ENCODE results near the gene ACR. TPM values are rescaled to one million over a fixed set of nuclear protein-coding genes. Genes with fewer than 3 reads are reported as not detected.
"Not testable (repeated sequence)": the region's sequence is repeated elsewhere in the genome, so short reads cannot be mapped to it uniquely, and the experiment has no call there.

ACR gene
- total and polyA plus RNA-seq, 10 of the 15 experiments (the other 5 are each of a cell fraction or from before 2014, with no cell fraction given), result not detected

GRCh38 chr22:50764288-50764687 is 26.3 kb downstream of the ACR start:
- RAD21 ChIA-PET (ENCODE audit: unreplicated experiment); intact Hi-C loops (cut with micrococcal nuclease; ENCODE audit: unreplicated experiment): not testable (repeated sequence)
- 44% methylated on average over 3 of the region's 3 CpGs for WGBS (ENCODE audit: insufficient coverage, insufficient replicate concordance, low lambda C conversion rate, missing lambda C conversion rate)

DNA sequence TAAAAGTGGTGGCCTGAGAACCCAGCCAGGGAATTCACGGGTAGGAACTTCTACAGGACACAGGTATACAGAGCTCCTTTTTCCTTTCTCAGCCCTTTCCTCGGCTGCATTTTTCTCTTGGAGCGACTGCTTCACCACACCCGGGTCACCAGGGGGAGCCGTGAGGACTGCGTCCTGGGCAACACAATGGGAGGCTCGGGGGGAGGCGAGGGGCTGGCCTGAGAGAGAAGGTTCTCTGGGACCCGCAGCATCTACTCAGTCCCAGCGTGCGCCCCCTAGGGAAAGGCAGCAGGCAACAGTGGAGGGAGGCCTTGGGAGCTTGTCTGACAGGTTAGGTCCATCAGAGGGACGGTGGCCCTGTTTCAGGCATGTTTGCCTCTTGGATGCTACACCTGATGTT is 37.1 kb downstream of the ACR start:
- H3K4me3 ChIP-seq; POLR2A ChIA-PET; DNase-seq (ENCODE audit: low read depth, low spot score); in situ Hi-C loops (cut with MboI); FAIRE-seq; RAD21 ChIA-PET (ENCODE audit: unreplicated experiment); H3K36me3 ChIP-seq (ENCODE audit: control insufficient read depth in 2 of 2, insufficient read depth in 2 of 2, low read length in 1 of 2); H3K79me2 ChIP-seq (ENCODE audit: control insufficient read depth, insufficient read depth, low read length); SMC1A ChIA-PET (ENCODE audit: uncharacterized antibody, unreplicated experiment); H3K9ac ChIP-seq (ENCODE audit: control insufficient read depth, insufficient read depth, low read length); H3K4me1 ChIP-seq (ENCODE audit: control insufficient read depth, insufficient read depth, low read length); BruUV-seq (replicated peaks); H3K27ac ChIP-seq (ENCODE audit: control insufficient read depth, insufficient read depth); H3K27me3 ChIP-seq (replicated peaks in 1 of 2; ENCODE audit: control insufficient read depth in 2 of 2, insufficient read depth in 2 of 2, low read length in 1 of 2); H2AFZ ChIP-seq (ENCODE audit: control insufficient read depth, low read depth, low read length); H3K4me2 ChIP-seq (ENCODE audit: control insufficient read depth, insufficient read depth); intact Hi-C loops (cut with micrococcal nuclease; ENCODE audit: unreplicated experiment); H4K20me1 ChIP-seq (ENCODE audit: control insufficient read depth, insufficient read depth); H3K9me3 ChIP-seq (replicated peaks; ENCODE audit: control insufficient read depth, insufficient read depth, low read length): not testable (repeated sequence)
- peak; percentile 79 for ATAC-seq
- TF ChIP-seq CTCF (IDR thresholded peaks at IDR 0.05 in 2 of 3, conservative IDR thresholded peaks at IDR 0.05 in 1 of 3; ENCODE audit: control insufficient read depth in 2 of 3, extremely low read depth in 1 of 3, insufficient read depth in 1 of 3, low read depth in 3 of 3, low read length in 3 of 3), result peak in 2 of 3 experiments; percentile 16 to 37; a peak in 2 of 6 replicates
- 15% methylated on average over 12 of the region's 12 CpGs for WGBS (ENCODE audit: insufficient coverage, insufficient replicate concordance, low lambda C conversion rate, missing lambda C conversion rate)
- CTCF ChIA-PET, result interaction anchor here (0.6 to 1.0 kb wide), 2 partner anchors 16 to 419 kb away, joined by 3 read pairs; no protein-coding TSS in a partner anchor

More at GRCh38 chr22:50764288-50764687, 26.3 kb downstream of the ACR start:
- H3K9me3 ChIP-seq (replicated peaks; ENCODE audit: control insufficient read depth, insufficient read depth, low read length); H2AFZ ChIP-seq (ENCODE audit: control insufficient read depth, low read depth, low read length); DNase-seq (ENCODE audit: low read depth, low spot score); H3K9ac ChIP-seq (ENCODE audit: control insufficient read depth, insufficient read depth, low read length); H3K4me3 ChIP-seq; SMC1A ChIA-PET (ENCODE audit: uncharacterized antibody, unreplicated experiment); H3K27me3 ChIP-seq (replicated peaks in 1 of 2; ENCODE audit: control insufficient read depth in 2 of 2, insufficient read depth in 2 of 2, low read length in 1 of 2); H3K79me2 ChIP-seq (ENCODE audit: control insufficient read depth, insufficient read depth, low read length); H3K4me1 ChIP-seq (ENCODE audit: control insufficient read depth, insufficient read depth, low read length); CTCF ChIA-PET; ATAC-seq; BruUV-seq (replicated peaks); H3K36me3 ChIP-seq (ENCODE audit: control insufficient read depth in 2 of 2, insufficient read depth in 2 of 2, low read length in 1 of 2); H3K4me2 ChIP-seq (ENCODE audit: control insufficient read depth, insufficient read depth); POLR2A ChIA-PET; FAIRE-seq; H4K20me1 ChIP-seq (ENCODE audit: control insufficient read depth, insufficient read depth); in situ Hi-C loops (cut with MboI); H3K27ac ChIP-seq (ENCODE audit: control insufficient read depth, insufficient read depth): not testable (repeated sequence)

DNA sequence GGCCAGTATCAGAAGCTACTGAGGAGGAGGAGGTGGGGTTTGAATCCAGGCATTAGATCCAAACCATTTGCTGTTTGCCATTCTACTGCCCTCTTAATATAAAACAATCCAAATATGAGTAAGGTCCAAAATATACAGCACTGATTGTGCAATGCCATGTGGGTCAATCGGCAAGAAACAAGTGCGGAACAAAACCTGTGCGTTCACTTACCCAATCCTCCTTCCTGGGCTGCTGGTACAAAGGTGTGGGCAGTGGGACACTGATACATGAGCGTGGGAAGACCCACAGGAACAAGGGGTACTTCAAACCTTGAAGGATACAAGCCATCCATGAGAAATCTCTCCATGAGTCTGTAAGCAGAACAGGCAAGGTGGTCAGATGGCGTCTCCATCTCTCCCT is 39.6 kb downstream of the ACR start:
- SMC1A ChIA-PET (ENCODE audit: uncharacterized antibody, unreplicated experiment); FAIRE-seq: not testable (repeated sequence)
- WGBS (ENCODE audit: insufficient coverage, insufficient replicate concordance, low lambda C conversion rate, missing lambda C conversion rate), result 83% methylated on average over 4 of the region's 5 CpGs

More for the DNA sequence above, 39.6 kb downstream of the ACR start:
- RAD21 ChIA-PET (ENCODE audit: unreplicated experiment); intact Hi-C loops (cut with micrococcal nuclease; ENCODE audit: unreplicated experiment); ATAC-seq; H2AFZ ChIP-seq (ENCODE audit: control insufficient read depth, low read depth, low read length); BruUV-seq (replicated peaks); CTCF ChIA-PET; H3K79me2 ChIP-seq (ENCODE audit: control insufficient read depth, insufficient read depth, low read length); H3K4me1 ChIP-seq (ENCODE audit: control insufficient read depth, insufficient read depth, low read length); DNase-seq (ENCODE audit: low read depth, low spot score); H3K36me3 ChIP-seq (ENCODE audit: control insufficient read depth in 2 of 2, insufficient read depth in 2 of 2, low read length in 1 of 2); H3K9ac ChIP-seq (ENCODE audit: control insufficient read depth, insufficient read depth, low read length); H3K9me3 ChIP-seq (replicated peaks; ENCODE audit: control insufficient read depth, insufficient read depth, low read length); H3K4me2 ChIP-seq (ENCODE audit: control insufficient read depth, insufficient read depth); H3K27me3 ChIP-seq (replicated peaks in 1 of 2; ENCODE audit: control insufficient read depth in 2 of 2, insufficient read depth in 2 of 2, low read length in 1 of 2); POLR2A ChIA-PET; in situ Hi-C loops (cut with MboI); H4K20me1 ChIP-seq (ENCODE audit: control insufficient read depth, insufficient read depth); H3K4me3 ChIP-seq; H3K27ac ChIP-seq (ENCODE audit: control insufficient read depth, insufficient read depth): not testable (repeated sequence)
